Hepatocyte (in vitro differentiated cells): ENCODE results near the gene CCDC102A. TPM values are rescaled to one million over a fixed set of nuclear protein-coding genes. Genes with fewer than 3 reads are reported as not detected.

ENCODE experiments used
- DNase-seq: peaks from one replicate; pipeline ENCODE4 v3.0.0-alpha.2; 2016; ENCODE audit warnings: low spot score
- H2AFZ ChIP-seq: fragments of 200-600 bp; sonication (generic); 2 replicates; pipeline ENCODE4 v1.6.0; 2016; ENCODE audit warnings: antibody characterized with exemption, mild to moderate bottlenecking
- H3K27ac ChIP-seq: fragments of 200-600 bp; sonication (generic); 2 replicates; pipeline ENCODE4 v1.5.1; 2016; ENCODE audit warnings: mild to moderate bottlenecking
- H3K27me3 ChIP-seq: fragments of 200-600 bp; sonication (generic); 2 replicates; pipeline ENCODE4 v1.6.1; 2016
- H3K36me3 ChIP-seq: fragments of 200-600 bp; sonication (generic); replicated peaks from 2 replicates; pipeline ENCODE4 v1.5.1; 2016; ENCODE audit warnings: low read depth; ENCODE audit not compliant: insufficient read depth
- H3K4me1 ChIP-seq: fragments of 200-600 bp; sonication (generic); 2 replicates; pipeline ENCODE4 v1.5.1; 2016; ENCODE audit warnings: mild to moderate bottlenecking, moderate library complexity; ENCODE audit not compliant: insufficient read depth
- H3K4me2 ChIP-seq: fragments of 200-600 bp; sonication (generic); 2 replicates; pipeline ENCODE4 v1.6.0; 2016
- H3K4me3 ChIP-seq: fragments of 200-600 bp; sonication (generic); 2 replicates; pipeline ENCODE4 v1.5.1; 2016; ENCODE audit warnings: mild to moderate bottlenecking
- H3K79me2 ChIP-seq: fragments of 200-600 bp; sonication (generic); 2 replicates; pipeline ENCODE4 v1.6.0; 2017; ENCODE audit warnings: mild to moderate bottlenecking
- H3K9me2 ChIP-seq: fragments of 200-600 bp; sonication (generic); replicated peaks from 2 replicates; pipeline ENCODE4 v1.6.0; 2017; ENCODE audit warnings: mild to moderate bottlenecking; ENCODE audit not compliant: insufficient read depth
- H3K9me3 ChIP-seq: fragments of 200-600 bp; sonication (generic); 2 replicates; pipeline ENCODE4 v1.5.1; 2016; ENCODE audit warnings: low read depth, mild to moderate bottlenecking
- H4K20me1 ChIP-seq: fragments of 200-600 bp; sonication (generic); 2 replicates; pipeline ENCODE4 v1.6.0; 2016; ENCODE audit warnings: mild to moderate bottlenecking; ENCODE audit not compliant: insufficient read depth, poor library complexity, severe bottlenecking
- CTCF ChIP-seq: fragments of 200-600 bp; sonication (generic); IDR thresholded peaks from 2 replicates; pipeline ENCODE4 v1.5.1; 2016; ENCODE audit warnings: antibody characterized with exemption, mild to moderate bottlenecking; ENCODE audit not compliant: poor library complexity
- EZH2 ChIP-seq: fragments of 200-600 bp; sonication (generic); IDR thresholded peaks from 2 replicates; pipeline ENCODE4 v1.6.1; 2016; ENCODE audit warnings: antibody characterized with exemption, mild to moderate bottlenecking, borderline replicate concordance
- EZH2phosphoT487 ChIP-seq: fragments of 200-600 bp; sonication (generic); IDR thresholded peaks from one replicate; pipeline ENCODE4 v1.6.1; 2018; ENCODE audit warnings: antibody characterized with exemption, mild to moderate bottlenecking, low read depth, moderate library complexity; ENCODE audit not compliant: unreplicated experiment, severe bottlenecking
- WGBS: methylation state at CpG from one replicate; pipeline ENCODE4 v1.1.6; 2016; ENCODE audit warnings: low lambda C conversion rate; ENCODE audit errors: missing lambda C conversion rate; 5-methylcytosine and 5-hydroxymethylcytosine counted together
- polyA plus RNA-seq: library from polyadenylated mRNA; unstranded; fragments of >200 nt; fragmentation: Nextera tagmentation; extraction: Ambion mirVana; gene quantifications from 2 replicates; pipeline ENCODE4 v1.2.1, GENCODE V29; 2016
- total RNA-seq: library from RNA; depleted of rRNA; stranded (reverse); fragments of >200 nt; gene quantifications from 2 replicates; pipeline ENCODE4 v1.2.3, GENCODE V29; 2014

Gene CCDC102A
- total and polyA plus RNA-seq, 2 experiments from 2014 or later = 11.4 to 17.2 TPM

GRCh38 chr16:57544124-57544653 lies 7.8 kb upstream of the CCDC102A start:
- Histone ChIP-seq H3K4me2 (no peak overlapping the region), H3K79me2 (no peaks in the 10 kb centered on the region), H3K27me3 (no peaks in the 10 kb centered on the region), H3K4me1 (no peaks in the 10 kb centered on the region), H2AFZ (no peak overlapping the region), H3K27ac (no peak overlapping the region), H4K20me1 (no peaks in the 10 kb centered on the region), H3K4me3 (no peak overlapping the region), H3K36me3 (no peaks in the 10 kb centered on the region), H3K9me2 (no peaks in the 10 kb centered on the region), H3K9me3 (no peaks in the 10 kb centered on the region)
- WGBS = 79% methylated on average over 4 of the region's 4 CpGs
- DNase-seq = no peak
- TF ChIP-seq EZH2 (no peak), CTCF (no peak), EZH2phosphoT487 (no peak)

GRCh38 chr16:57541754-57542435 lies 5.5 kb upstream of the CCDC102A start:
- WGBS = 81% methylated on average over 4 of the region's 4 CpGs
- H3K9me2 ChIP-seq = no peaks in the 10 kb centered on the region
- no peak for DNase-seq
- H4K20me1 ChIP-seq = no peaks in the 10 kb centered on the region
- H3K27me3 ChIP-seq = no peaks in the 10 kb centered on the region
- peaks cover 5% of the 10 kb centered on the region for H3K4me1 ChIP-seq
- H3K79me2 ChIP-seq = no peaks in the 10 kb centered on the region
- H3K36me3 ChIP-seq = no peaks in the 10 kb centered on the region
- H3K27ac ChIP-seq = no peak overlapping the region
- H3K4me3 ChIP-seq = no peak overlapping the region
- H2AFZ ChIP-seq = no peak overlapping the region
- TF ChIP-seq EZH2 = no peak
- no peak for TF ChIP-seq CTCF
- no peak for TF ChIP-seq EZH2phosphoT487
- no peak overlapping the region for H3K4me2 ChIP-seq
- no peaks in the 10 kb centered on the region for H3K9me3 ChIP-seq

GRCh38 chr16:57540906-57541753 lies 4.8 kb upstream of the CCDC102A start:
- Histone ChIP-seq H3K27ac (no peak overlapping the region), H2AFZ (no peak overlapping the region), H3K4me2 (no peak overlapping the region), H3K9me2 (no peaks in the 10 kb centered on the region), H3K27me3 (no peaks in the 10 kb centered on the region), H3K9me3 (no peaks in the 10 kb centered on the region), H3K36me3 (no peaks in the 10 kb centered on the region), H3K79me2 (peaks cover 2% of the 10 kb centered on the region), H3K4me1 (peaks cover 9% of the 10 kb centered on the region), H3K4me3 (no peak overlapping the region), H4K20me1 (no peaks in the 10 kb centered on the region)
- no peak for DNase-seq
- 84% methylated on average over 12 of the region's 12 CpGs for WGBS
- TF ChIP-seq EZH2 = no peak
- TF ChIP-seq CTCF = no peak
- TF ChIP-seq EZH2phosphoT487 = no peak
